Mesothelial cell of epicardium (in vitro differentiated cells): ENCODE results near the gene CPAMD8. TPM values are rescaled to one million over a fixed set of nuclear protein-coding genes. Genes with fewer than 3 reads are reported as not detected.

Experiments used
- DNase-seq, 2 experiments: peaks; one replicate each; pipeline ENCODE4 v3.0.0; 2021; ENCODE audit warnings: low spot score in 2 of 2; ENCODE audit not compliant: unreplicated experiment in 2 of 2
- H3K27ac Mint-ChIP-seq: 2 replicates; pipeline ENCODE4 v1.8.0; 2021; ENCODE audit warnings: mixed read lengths
- H3K27me3 Mint-ChIP-seq: 2 replicates; pipeline ENCODE4 v1.8.0; 2021; ENCODE audit warnings: low read depth, mixed read lengths
- H3K36me3 Mint-ChIP-seq: 2 replicates; pipeline ENCODE4 v1.8.0; 2021; ENCODE audit warnings: mixed read lengths
- H3K4me1 Mint-ChIP-seq: 2 replicates; pipeline ENCODE4 v1.8.0; 2021; ENCODE audit warnings: mixed read lengths
- H3K4me3 Mint-ChIP-seq: 2 replicates; pipeline ENCODE4 v1.8.0; 2021; ENCODE audit warnings: mild to moderate bottlenecking, moderate library complexity, mixed read lengths
- H3K9me3 Mint-ChIP-seq: 2 replicates; pipeline ENCODE4 v1.8.0; 2021; ENCODE audit warnings: mixed read lengths
- total RNA-seq: library from RNA; stranded (reverse); gene quantifications from 3 replicates; pipeline ENCODE4 v1.2.1, GENCODE V29; 2021
- TF ChIP-seq, protein P1 (sequence below): fragments of 200-600 bp; sonication (generic); IDR thresholded peaks from one replicate; pipeline ENCODE4 v1.5.0; 2021; ENCODE audit warnings: antibody characterized with exemption; ENCODE audit not compliant: unreplicated experiment

Gene CPAMD8
- total RNA-seq, 1 donor from 2014 or later, result 40.9 TPM

DNA sequence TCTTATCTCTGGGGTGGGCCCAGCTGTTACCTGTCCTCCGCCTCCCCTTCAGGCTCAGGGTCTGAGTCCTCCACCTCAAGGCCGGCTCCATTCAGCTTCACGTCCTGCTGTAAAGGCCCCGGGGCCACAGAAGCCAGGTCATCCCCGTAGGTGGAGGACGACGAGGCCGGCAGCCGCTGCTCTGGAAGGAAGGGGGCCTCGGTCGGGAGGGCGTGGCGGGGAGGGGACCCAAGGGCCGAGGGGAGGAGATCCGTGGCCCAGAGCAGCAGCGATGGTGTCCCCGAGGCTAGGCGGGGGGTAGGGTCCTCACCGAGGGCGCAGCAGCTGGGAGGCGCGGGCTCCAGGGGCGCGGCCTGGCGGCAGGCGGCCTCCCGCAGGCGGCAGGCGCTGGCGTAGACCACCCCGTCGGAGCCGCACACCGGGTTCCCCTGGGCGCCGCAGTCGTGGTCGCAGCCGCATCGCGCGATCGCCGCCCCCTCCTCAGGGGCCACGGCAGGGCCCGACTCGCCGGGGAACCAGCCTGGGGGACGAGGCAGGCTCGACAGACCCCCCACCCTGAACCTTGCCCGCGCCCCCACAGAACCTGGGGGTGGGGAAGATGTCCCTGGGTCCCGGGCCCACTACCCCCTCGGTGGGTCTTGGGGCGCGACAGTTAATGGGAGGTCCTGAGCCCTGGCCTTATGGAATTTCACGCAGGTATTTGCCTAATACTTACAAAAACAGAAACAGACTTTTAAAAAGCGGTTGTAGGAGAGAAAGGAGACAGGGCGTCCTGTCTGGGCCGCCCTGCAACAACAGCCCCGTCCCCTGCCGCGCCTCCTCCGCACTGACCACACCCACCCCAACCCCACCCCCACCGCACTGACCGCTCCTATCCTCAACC is 130.2 kb downstream of the CPAMD8 start:
- Mint-ChIP-seq H3K27ac (no peak overlapping the region), H3K9me3 (no peaks in the 10 kb centered on the region), H3K36me3 (no peaks in the 10 kb centered on the region), H3K4me3 (peak overlapping the region; percentile 56), H3K27me3 (peaks cover 48% of the 10 kb centered on the region), H3K4me1 (no peaks in the 10 kb centered on the region)
- TF ChIP-seq, protein P1, sequence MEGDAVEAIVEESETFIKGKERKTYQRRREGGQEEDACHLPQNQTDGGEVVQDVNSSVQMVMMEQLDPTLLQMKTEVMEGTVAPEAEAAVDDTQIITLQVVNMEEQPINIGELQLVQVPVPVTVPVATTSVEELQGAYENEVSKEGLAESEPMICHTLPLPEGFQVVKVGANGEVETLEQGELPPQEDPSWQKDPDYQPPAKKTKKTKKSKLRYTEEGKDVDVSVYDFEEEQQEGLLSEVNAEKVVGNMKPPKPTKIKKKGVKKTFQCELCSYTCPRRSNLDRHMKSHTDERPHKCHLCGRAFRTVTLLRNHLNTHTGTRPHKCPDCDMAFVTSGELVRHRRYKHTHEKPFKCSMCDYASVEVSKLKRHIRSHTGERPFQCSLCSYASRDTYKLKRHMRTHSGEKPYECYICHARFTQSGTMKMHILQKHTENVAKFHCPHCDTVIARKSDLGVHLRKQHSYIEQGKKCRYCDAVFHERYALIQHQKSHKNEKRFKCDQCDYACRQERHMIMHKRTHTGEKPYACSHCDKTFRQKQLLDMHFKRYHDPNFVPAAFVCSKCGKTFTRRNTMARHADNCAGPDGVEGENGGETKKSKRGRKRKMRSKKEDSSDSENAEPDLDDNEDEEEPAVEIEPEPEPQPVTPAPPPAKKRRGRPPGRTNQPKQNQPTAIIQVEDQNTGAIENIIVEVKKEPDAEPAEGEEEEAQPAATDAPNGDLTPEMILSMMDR, result no peak
- DNase-seq, result peak in 1 of 2 experiments; percentile 52

GRCh38 chr19:16895467-16896145 is 131.0 kb downstream of the CPAMD8 start:
- no peaks in the 10 kb centered on the region for H3K4me1 Mint-ChIP-seq
- H3K4me3 Mint-ChIP-seq, result peak overlapping the region; percentile 53
- no peaks in the 10 kb centered on the region for H3K36me3 Mint-ChIP-seq
- no peak overlapping the region for H3K27ac Mint-ChIP-seq
- no peaks in the 10 kb centered on the region for H3K9me3 Mint-ChIP-seq
- TF ChIP-seq, protein P1, result no peak
- peaks cover 48% of the 10 kb centered on the region for H3K27me3 Mint-ChIP-seq
- DNase-seq, result no peak

GRCh38 chr19:16894080-16894479 is 132.5 kb downstream of the CPAMD8 start:
- Mint-ChIP-seq H3K9me3 (no peaks in the 10 kb centered on the region), H3K4me3 (no peak overlapping the region), H3K36me3 (no peaks in the 10 kb centered on the region), H3K4me1 (no peaks in the 10 kb centered on the region), H3K27me3 (peaks cover 41% of the 10 kb centered on the region), H3K27ac (no peak overlapping the region)
- no peak for DNase-seq
- TF ChIP-seq, protein P1, result no peak

DNA sequence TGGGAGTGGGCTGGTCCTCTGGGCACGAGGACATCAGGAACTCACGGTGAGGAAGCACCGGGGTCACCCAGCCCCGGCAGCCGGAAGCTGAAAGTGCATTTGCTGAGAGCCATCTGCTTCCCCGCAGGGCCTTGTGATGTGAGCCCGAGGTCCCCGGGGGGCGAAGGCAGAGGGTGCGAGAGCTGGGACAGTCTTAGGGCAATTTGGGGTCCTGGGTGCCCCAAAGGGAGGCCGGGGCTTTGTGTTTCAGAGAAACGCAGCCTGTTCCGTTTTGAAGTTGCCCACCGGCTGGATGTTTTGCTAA is 133.0 kb downstream of the CPAMD8 start:
- TF ChIP-seq, protein P1, result no peak
- no peaks in the 10 kb centered on the region for H3K36me3 Mint-ChIP-seq
- H3K27ac Mint-ChIP-seq, result no peak overlapping the region
- DNase-seq, result no peak
- H3K27me3 Mint-ChIP-seq, result peaks cover 37% of the 10 kb centered on the region
- no peaks in the 10 kb centered on the region for H3K9me3 Mint-ChIP-seq
- no peak overlapping the region for H3K4me3 Mint-ChIP-seq
- no peaks in the 10 kb centered on the region for H3K4me1 Mint-ChIP-seq

DNA sequence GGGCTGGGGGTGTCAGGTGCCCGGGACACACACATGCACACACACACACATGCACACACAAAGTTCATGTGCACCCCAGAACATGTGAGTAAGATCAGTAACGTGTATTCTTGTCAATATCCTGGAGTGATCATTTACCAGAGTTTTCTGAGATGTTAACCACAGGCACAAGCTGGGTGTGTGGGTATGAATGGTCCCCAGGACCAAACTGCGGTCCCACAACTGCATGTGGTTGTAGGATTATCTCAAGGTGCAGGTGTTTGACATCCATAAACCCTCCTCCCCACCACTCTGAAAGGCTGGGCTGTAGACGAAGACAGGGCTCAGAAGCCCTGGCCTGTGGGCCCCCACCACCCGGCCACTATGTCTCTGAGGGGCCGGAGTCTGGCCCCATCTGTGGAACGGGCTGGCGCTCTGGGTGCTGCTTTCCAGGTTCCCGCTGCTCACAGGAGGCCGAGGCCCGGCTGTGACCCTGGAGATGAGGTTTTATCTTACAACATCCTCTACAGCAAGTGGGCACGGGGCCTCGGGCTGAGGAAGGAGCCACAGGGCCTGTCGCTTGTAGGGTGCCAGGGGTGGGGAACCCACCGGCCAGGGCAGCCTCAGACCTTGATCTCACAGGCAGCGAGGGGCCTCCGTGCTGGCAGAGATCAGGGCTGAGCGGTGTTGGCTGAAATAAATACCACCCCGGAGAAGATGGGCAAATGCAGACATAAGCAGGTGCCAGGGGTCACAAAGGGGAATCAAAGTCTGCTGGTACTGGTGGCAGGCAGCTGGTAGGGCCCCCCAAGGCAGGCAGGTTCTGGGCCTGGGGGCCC is 133.5 kb downstream of the CPAMD8 start:
- TF ChIP-seq, protein P1, result no peak
- H3K36me3 Mint-ChIP-seq, result no peaks in the 10 kb centered on the region
- no peak for DNase-seq
- peaks cover 2% of the 10 kb centered on the region for H3K4me1 Mint-ChIP-seq
- H3K27me3 Mint-ChIP-seq, result peaks cover 31% of the 10 kb centered on the region
- H3K4me3 Mint-ChIP-seq, result no peak overlapping the region
- H3K9me3 Mint-ChIP-seq, result no peaks in the 10 kb centered on the region
- no peak overlapping the region for H3K27ac Mint-ChIP-seq
